HepG2 (cell line): ENCODE measurements around the gene HDAC5. TPM values are rescaled to one million over a fixed set of nuclear protein-coding genes. Genes with fewer than 3 reads are reported as not detected.

Experiments
- BCLAF1 ChIP-seq: fragments of 450-650 bp; IDR thresholded peaks from 2 replicates; pipeline ENCODE4 v1.6.1; 2017; ENCODE audit warnings: mild to moderate bottlenecking
- ESRRA ChIP-seq: sonication (generic); formaldehyde crosslinking; IDR thresholded peaks from 2 replicates; pipeline ENCODE4 v1.5.1; 2020; ENCODE audit warnings: mild to moderate bottlenecking, low read depth, missing genetic modification reagents
- HOXA3 ChIP-seq: sonication (generic); formaldehyde crosslinking; IDR thresholded peaks from 2 replicates; pipeline ENCODE4 v1.5.0; 2020; ENCODE audit warnings: missing genetic modification reagents
- JUND ChIP-seq: sonication (generic); formaldehyde crosslinking; IDR thresholded peaks from 2 replicates; pipeline ENCODE4 v1.8.0; 2022; ENCODE audit warnings: mild to moderate bottlenecking, missing genetic modification reagents
- KLF12 ChIP-seq: sonication (generic); formaldehyde crosslinking; IDR thresholded peaks from 2 replicates; pipeline ENCODE4 v1.4.0; 2020; ENCODE audit warnings: missing genetic modification reagents, borderline replicate concordance
- MAF1 ChIP-seq: sonication (generic); formaldehyde crosslinking; IDR thresholded peaks from 2 replicates; pipeline ENCODE4 v1.5.0; 2020; ENCODE audit warnings: missing genetic modification reagents, borderline replicate concordance
- REL ChIP-seq: sonication (generic); formaldehyde crosslinking; conservative IDR thresholded peaks from 2 replicates; pipeline ENCODE4 v1.8.0; 2022; ENCODE audit warnings: mild to moderate bottlenecking, missing genetic modification reagents, moderate library complexity
- RFX5 ChIP-seq: IDR thresholded peaks from 2 replicates; pipeline ENCODE4 v1.6.1; 2011; ENCODE audit warnings: low read depth, low read length, improper control_type of control experiment
- SP140L ChIP-seq: sonication (generic); formaldehyde crosslinking; IDR thresholded peaks from 2 replicates; pipeline ENCODE4 v1.4.0; 2020; ENCODE audit warnings: missing genetic modification reagents, borderline replicate concordance
- SPEN ChIP-seq: sonication (generic); formaldehyde crosslinking; IDR thresholded peaks from 2 replicates; pipeline ENCODE4 v1.5.1; 2020; ENCODE audit warnings: low read depth, mild to moderate bottlenecking, missing genetic modification reagents
- USF2 ChIP-seq, 2 experiments: sonication (generic) in 1 of 2; formaldehyde crosslinking in 1 of 2; IDR thresholded peaks; 2 replicates each; pipeline versions ENCODE4 v1.5.1 to v1.6.1; 2011 to 2020; ENCODE audit warnings: borderline replicate concordance in 1 of 2, low read depth in 1 of 2, low read length in 1 of 2, mild to moderate bottlenecking in 1 of 2, missing genetic modification reagents in 1 of 2, moderate library complexity in 1 of 2
- YEATS4 ChIP-seq: sonication (generic); formaldehyde crosslinking; IDR thresholded peaks from 2 replicates; pipeline ENCODE4 v1.4.0; 2020; ENCODE audit warnings: missing genetic modification reagents, borderline replicate concordance
- ZNF430 ChIP-seq: sonication (generic); formaldehyde crosslinking; IDR thresholded peaks from 2 replicates; pipeline ENCODE4 v1.9.0; 2021; ENCODE audit warnings: mild to moderate bottlenecking, missing genetic modification reagents
- polyA plus RNA-seq, 8 experiments: library from polyadenylated mRNA; depleted of rRNA in 3 of 8; stranded (reverse) in 7 of 8; unstranded in 1 of 8; fragments of >200 nt; fragmentation: Illumina TruSeq in 4 of 8; extraction: Trizol in 4 of 8; gene quantifications; 2 replicates each; pipeline versions ENCODE4 v1.2.1 to v1.2.3, GENCODE V29; 2011 to 2016; ENCODE audit warnings: low read depth in 4 of 8, missing spikeins in 1 of 8, mixed read lengths in 1 of 8; ENCODE audit not compliant: insufficient read depth in 1 of 8
- total RNA-seq, 5 experiments: library from RNA; depleted of rRNA; stranded (reverse); fragments of >200 nt; fragmentation: Illumina TruSeq; extraction: Trizol; gene quantifications; 2 replicates each; pipeline ENCODE4 v1.2.3, GENCODE V29; 2016; ENCODE audit warnings: low read depth in 1 of 5
- TF ChIP-seq, protein P1 (sequence below): sonication (generic); formaldehyde crosslinking; IDR thresholded peaks from 2 replicates; pipeline ENCODE4 v1.8.0; 2022; ENCODE audit warnings: mild to moderate bottlenecking, missing genetic modification reagents, borderline replicate concordance
- TF ChIP-seq, protein P2 (sequence below): IDR thresholded peaks from 2 replicates; pipeline ENCODE4 v1.6.1; 2012; ENCODE audit warnings: low read depth, low read length, improper control_type of control experiment
- TF ChIP-seq, protein P3 (sequence below): fragments of 450-650 bp; IDR thresholded peaks from 2 replicates; pipeline ENCODE4 v1.6.1; 2016

HDAC5 gene
- total and polyA plus RNA-seq, 2 of the 13 experiments (the other 11 are each of a cell fraction or from before 2014, with no cell fraction given) = 46.4 to 85.4 TPM

- TF ChIP-seq MAF1 (CRISPR knock-in tag) = no peak
- no peak for TF ChIP-seq JUND (CRISPR knock-in tag)
- TF ChIP-seq USF2 (IDR thresholded peaks at IDR 0.05; ENCODE audit: low read depth, low read length) = no peak
- TF ChIP-seq USF2 (CRISPR knock-in tag; IDR thresholded peaks at IDR 0.05; ENCODE audit: borderline replicate concordance) = no peak
- TF ChIP-seq, protein P1, sequence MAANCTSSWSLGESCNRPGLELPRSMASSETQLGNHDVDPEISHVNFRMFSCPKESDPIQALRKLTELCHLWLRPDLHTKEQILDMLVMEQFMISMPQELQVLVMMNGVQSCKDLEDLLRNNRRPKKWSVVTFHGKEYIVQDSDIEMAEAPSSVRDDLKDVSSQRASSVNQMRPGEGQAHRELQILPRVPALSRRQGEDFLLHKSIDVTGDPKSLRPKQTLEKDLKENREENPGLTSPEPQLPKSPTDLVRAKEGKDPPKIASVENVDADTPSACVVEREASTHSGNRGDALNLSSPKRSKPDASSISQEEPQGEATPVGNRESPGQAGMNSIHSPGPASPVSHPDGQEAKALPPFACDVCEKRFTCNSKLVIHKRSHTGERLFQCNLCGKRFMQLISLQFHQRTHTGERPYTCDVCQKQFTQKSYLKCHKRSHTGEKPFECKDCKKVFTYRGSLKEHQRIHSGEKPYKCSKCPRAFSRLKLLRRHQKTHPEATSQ = no peak
- no peak for TF ChIP-seq KLF12 (CRISPR knock-in tag)
- TF ChIP-seq ESRRA (CRISPR knock-in tag) = no peak
- TF ChIP-seq RFX5 = no peak
- no peak for TF ChIP-seq BCLAF1
- TF ChIP-seq, protein P2, sequence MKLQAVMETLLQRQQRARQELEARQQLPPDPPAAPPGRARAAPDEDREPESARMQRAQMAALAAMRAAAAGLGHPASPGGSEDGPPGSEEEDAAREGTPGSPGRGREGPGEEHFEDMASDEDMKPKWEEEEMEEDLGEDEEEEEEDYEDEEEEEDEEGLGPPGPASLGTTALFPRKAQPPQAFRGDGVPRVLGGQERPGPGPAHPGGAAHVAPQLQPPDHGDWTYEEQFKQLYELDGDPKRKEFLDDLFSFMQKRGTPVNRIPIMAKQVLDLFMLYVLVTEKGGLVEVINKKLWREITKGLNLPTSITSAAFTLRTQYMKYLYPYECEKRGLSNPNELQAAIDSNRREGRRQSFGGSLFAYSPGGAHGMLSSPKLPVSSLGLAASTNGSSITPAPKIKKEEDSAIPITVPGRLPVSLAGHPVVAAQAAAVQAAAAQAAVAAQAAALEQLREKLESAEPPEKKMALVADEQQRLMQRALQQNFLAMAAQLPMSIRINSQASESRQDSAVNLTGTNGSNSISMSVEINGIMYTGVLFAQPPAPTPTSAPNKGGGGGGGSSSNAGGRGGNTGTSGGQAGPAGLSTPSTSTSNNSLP = no peak
- TF ChIP-seq, protein P3, sequence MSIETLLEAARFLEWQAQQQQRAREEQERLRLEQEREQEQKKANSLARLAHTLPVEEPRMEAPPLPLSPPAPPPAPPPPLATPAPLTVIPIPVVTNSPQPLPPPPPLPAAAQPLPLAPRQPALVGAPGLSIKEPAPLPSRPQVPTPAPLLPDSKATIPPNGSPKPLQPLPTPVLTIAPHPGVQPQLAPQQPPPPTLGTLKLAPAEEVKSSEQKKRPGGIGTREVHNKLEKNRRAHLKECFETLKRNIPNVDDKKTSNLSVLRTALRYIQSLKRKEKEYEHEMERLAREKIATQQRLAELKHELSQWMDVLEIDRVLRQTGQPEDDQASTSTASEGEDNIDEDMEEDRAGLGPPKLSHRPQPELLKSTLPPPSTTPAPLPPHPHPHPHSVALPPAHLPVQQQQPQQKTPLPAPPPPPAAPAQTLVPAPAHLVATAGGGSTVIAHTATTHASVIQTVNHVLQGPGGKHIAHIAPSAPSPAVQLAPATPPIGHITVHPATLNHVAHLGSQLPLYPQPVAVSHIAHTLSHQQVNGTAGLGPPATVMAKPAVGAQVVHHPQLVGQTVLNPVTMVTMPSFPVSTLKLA = no peak
- TF ChIP-seq SP140L (CRISPR knock-in tag) = no peak
- no peak for TF ChIP-seq REL (CRISPR knock-in tag)
- no peak for TF ChIP-seq YEATS4 (CRISPR knock-in tag)
- TF ChIP-seq ZNF430 = no peak; the same call in 1 of the 2 replicates
- TF ChIP-seq HOXA3 = peak; percentile 40; the same call in 1 of the 2 replicates
- TF ChIP-seq SPEN (CRISPR knock-in tag) = no peak
Measured at GRCh38 chr17:44170499-44171201, 47.2 kb upstream of the HDAC5 start, which contains the start of gene ASB16 (continued).
